HG03025 (cell line): Measurements from ENCODE around the gene APPL2.

Experiments used
- ATAC-seq: cut with Tn5 transposase; IDR thresholded peaks from one replicate; pipeline ENCODE4 v1.9.1; 2021; ENCODE audit warnings: mild to moderate bottlenecking, moderate library complexity; ENCODE audit not compliant: unreplicated experiment, low FRiP score

APPL2 gene

DNA sequence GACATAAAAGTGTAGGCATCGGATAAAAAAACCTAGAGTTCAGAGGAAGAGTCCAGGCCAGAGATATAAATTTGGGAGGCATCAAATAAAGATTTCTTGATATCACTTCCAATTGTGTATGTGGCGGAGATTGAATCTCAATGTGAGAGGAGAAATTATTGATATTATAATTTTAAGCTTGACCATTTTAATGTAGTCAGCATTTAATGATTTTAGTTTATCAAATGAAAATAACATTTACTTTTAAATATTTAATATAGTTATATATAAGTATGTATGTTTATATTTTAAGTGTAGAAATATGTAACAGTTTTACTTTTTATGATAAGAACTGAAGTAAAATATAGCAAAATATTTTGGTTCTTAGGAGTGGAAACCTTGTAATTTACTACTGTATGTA, 79.7 kb downstream of the APPL2 start:
- no peak for ATAC-seq

DNA sequence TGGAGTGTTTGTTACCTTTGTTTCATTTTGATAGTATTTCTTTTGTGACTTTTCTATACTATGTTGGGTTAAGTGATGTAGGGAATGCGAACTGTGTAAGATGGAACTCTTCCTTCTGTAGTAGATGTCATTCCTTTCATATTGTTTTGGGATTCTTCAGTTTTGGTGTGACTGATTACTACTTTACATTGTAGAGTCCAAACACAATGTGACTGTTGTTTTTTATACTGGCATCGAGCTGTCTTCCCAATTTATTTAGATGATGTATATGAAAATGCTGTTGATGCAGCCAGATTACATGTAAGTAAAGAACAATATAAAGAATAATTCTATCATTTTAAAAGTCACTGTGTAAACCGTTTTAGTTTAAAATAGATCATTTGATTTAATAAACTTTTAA, 93.7 kb downstream of the APPL2 start:
- no peak for ATAC-seq

DNA sequence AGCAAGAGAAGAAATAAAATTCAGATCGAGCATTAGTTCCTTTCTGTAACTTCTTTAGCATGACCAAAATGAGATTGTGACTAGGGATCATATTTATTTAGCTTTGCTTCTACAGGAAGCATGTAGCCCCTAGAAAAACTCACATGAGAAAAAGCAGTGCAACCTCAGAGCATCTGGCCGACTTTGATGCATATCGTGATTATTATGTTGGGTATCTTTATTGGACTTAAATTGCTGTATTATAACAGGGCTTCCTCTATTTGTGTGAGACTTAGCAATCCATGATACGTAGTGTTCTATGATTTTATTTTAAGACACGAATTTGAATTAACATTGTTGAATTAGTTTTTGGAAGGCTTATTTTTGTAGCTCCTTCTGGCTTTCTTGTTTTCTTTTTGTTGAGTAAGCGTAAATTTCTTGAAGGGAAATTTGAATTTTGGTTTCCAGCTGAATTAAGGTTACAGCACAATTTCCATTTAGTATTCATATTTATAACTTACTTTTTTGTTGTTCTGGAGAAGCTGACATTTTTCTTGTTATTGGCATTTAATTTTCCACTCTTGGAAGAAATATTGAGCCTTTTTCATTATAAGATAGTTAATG, 94.6 kb downstream of the APPL2 start:
- ATAC-seq: no peak

- no peak for ATAC-seq
Observed at GRCh38 chr12:105138248-105138647, 97.7 kb downstream of the APPL2 start.
